GM12874 (cell line): ENCODE measurements around the gene TNF.

Source experiments
- TF ChIP-seq, protein P1 (sequence below): IDR thresholded peaks from 2 replicates; pipeline ENCODE4 v1.5.1; 2011; ENCODE audit warnings: low read depth, mild to moderate bottlenecking, control low read depth, low read length, moderate library complexity; ENCODE audit not compliant: insufficient read depth

The TNF gene

GRCh38 chr6:31538805-31539400 is 36.5 kb upstream of the TNF start:
- TF ChIP-seq, protein P1, sequence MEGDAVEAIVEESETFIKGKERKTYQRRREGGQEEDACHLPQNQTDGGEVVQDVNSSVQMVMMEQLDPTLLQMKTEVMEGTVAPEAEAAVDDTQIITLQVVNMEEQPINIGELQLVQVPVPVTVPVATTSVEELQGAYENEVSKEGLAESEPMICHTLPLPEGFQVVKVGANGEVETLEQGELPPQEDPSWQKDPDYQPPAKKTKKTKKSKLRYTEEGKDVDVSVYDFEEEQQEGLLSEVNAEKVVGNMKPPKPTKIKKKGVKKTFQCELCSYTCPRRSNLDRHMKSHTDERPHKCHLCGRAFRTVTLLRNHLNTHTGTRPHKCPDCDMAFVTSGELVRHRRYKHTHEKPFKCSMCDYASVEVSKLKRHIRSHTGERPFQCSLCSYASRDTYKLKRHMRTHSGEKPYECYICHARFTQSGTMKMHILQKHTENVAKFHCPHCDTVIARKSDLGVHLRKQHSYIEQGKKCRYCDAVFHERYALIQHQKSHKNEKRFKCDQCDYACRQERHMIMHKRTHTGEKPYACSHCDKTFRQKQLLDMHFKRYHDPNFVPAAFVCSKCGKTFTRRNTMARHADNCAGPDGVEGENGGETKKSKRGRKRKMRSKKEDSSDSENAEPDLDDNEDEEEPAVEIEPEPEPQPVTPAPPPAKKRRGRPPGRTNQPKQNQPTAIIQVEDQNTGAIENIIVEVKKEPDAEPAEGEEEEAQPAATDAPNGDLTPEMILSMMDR = no peak

GRCh38 chr6:31540640-31541039 is 34.7 kb upstream of the TNF start:
- TF ChIP-seq, protein P1 = no peak

DNA sequence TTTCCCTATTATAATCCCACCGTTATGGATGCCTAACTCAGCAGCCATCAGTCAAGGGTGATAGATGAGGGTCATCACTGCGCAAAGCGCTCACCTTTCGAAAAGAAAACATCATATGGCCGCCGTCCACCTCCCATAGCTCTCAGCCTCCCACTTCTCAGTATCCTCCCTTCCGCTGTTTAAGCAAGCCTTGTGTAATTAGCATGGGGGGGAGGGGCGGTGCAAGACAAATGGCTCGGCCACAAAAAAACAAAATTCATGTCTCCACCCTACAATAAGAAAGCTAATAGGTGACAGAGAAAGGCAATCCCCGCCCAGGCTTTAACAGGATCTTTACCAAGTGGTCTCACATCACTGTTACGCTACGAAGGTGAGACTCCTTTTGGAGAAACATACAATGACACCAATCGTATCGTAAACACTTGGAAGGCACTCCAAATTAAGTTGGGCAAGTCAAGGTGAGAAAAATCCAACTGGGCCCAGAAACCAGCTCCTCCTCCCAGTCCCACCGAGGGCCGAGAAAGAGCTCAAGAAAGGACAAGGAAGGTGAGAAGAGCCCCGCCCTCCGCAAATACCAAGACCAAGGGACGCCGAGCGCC is 34.2 kb upstream of the TNF start:
- TF ChIP-seq, protein P1 = no peak

- TF ChIP-seq, protein P1 = no peak
Observed at GRCh38 chr6:31541658-31542521, 33.5 kb upstream of the TNF start, which contains the start of gene DDX39B. DDX39B (minus strand) TSS chr6:31542003; CDS start chr6:31540532, 1,471 bp downstream.

DNA sequence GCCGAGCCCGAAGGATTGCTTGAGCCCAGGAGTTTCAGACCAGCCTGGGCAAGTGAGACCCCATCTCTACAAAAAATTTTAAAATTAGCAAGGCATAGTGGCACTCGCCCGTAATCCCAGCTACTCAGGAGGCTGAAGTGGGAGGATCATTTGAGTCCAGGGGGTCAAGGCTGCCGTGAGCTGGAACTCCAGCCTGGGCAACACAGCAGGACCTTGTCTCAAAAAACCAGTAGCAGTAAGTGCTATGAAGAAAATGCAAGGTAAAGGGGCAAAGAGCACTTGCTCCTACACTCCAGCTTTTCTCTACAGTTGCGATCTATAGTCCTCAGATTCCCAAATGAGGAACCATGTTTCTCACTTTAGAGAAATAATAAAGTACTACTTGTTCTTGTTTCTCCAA is 31.7 kb upstream of the TNF start:
- TF ChIP-seq, protein P1 = no peak

DNA sequence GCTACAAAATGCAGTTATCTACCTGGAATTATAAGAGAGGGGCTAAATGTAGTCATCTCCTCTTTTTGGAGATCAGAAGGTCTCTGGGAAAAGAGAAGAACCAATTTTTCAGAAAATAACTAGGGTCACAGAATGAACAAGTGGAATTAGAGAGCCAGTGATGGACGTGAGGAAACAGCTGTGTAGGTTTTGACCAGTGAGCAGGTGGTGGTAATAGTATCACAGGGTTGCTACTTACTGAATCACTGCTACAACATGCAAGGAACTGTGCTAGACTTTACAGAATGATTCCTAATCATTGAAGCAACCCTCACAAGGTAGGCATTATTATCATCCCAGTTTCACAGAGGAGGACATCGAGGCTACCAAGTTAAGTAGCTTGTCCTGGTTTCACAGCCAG is 30.7 kb upstream of the TNF start:
- TF ChIP-seq, protein P1 = no peak

DNA sequence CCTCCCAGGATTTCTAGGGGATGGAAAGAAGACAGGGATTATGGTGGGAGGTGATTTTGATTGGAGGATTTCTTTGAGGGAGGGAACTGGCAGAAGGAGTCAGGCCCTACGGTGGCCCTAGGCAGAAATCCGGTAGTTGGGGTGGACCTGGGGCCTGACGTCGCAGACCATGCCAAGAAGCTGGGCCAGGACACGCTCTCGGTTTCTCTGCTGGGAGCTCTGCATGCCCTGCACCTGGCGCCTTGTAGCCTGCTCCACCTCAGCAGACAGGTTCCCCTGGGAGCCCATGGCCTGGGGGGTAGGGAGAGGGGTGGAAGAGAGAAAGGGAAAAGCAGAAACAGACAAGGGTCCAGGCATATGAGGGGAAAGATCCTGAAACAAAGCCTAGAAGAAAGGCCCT is 30.1 kb upstream of the TNF start:
- TF ChIP-seq, protein P1 = no peak
